ENCODE data around the gene LAMA2.

DNA sequence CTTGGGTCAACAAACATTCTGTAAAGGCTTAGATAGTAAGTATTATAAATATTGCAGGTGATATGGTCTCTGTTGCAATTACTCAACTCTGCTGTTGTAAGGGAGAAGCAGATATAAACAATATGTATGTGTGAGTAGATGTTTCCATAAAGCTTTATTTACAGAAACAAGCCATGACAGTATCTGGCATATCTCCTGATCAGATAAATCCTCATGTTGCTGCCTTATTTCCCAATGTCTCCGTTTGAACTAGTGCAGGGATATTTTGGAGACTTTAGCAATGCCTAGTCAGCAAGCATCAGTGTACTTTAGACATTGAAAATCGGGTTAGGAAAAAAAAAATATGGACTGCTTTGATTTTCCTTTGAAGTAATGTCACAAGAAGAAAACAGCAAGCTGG is 96.1 kb downstream of the LAMA2 start:
- TF ChIP-seq, protein P1, sequence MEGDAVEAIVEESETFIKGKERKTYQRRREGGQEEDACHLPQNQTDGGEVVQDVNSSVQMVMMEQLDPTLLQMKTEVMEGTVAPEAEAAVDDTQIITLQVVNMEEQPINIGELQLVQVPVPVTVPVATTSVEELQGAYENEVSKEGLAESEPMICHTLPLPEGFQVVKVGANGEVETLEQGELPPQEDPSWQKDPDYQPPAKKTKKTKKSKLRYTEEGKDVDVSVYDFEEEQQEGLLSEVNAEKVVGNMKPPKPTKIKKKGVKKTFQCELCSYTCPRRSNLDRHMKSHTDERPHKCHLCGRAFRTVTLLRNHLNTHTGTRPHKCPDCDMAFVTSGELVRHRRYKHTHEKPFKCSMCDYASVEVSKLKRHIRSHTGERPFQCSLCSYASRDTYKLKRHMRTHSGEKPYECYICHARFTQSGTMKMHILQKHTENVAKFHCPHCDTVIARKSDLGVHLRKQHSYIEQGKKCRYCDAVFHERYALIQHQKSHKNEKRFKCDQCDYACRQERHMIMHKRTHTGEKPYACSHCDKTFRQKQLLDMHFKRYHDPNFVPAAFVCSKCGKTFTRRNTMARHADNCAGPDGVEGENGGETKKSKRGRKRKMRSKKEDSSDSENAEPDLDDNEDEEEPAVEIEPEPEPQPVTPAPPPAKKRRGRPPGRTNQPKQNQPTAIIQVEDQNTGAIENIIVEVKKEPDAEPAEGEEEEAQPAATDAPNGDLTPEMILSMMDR (IDR thresholded peaks at IDR 0.05): no peak
- no peak for TF ChIP-seq POLR2A (IDR thresholded peaks at IDR 0.05)
